NCI-H510A (cell line): ENCODE measurements around the gene PHOSPHO1.
A peak's percentile ranks its signal among the peaks of the same experiment; 100 is the strongest.
"Not testable (repeated sequence)": the region's sequence is repeated elsewhere in the genome, so short reads cannot be mapped to it uniquely, and the experiment has no call there.

ENCODE experiments used
- DNase-seq: peaks from one replicate; lab custom pipeline; 2025; lab: John Stamatoyannopoulos, UW

The PHOSPHO1 gene

DNA sequence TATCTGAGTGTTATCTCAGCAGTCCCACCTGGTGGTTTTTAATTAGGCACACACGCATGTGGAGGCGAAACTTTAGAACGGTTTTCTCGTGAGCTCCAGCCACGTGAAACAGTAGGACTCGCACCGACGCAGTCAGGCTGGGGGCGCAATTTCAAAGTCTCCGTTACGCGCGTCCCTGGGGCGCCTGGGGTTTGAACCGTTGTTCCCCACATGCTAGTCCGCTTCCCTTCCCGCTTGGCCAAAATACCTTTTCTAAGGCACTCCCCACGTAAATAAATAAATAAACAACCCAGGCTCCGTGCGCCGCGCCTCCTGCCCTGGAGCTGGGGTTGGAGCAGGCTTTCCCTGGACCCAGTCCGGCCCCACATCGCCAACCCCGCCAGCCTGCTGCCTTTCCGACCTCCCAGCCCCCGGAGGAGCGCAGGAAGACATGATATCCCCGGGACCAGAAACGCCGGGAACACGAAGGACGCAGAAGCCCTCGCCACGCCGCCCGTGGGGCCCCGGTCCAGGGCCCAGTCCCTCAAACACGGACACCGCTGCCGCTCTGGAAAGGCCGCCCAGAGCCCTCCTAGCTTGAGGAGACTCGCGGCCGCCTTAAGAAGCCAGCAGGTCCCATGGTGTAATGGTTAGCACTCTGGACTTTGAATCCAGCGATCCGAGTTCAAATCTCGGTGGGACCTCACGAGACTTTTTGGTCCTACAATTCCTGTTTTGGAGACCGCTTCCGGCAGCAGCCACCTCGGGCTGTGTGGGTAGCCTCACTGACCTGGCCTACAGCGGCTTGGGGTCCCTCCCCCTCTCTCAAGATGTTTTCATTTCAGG is 38.5 kb downstream of the PHOSPHO1 start:
- peak; percentile 87 for DNase-seq

DNA sequence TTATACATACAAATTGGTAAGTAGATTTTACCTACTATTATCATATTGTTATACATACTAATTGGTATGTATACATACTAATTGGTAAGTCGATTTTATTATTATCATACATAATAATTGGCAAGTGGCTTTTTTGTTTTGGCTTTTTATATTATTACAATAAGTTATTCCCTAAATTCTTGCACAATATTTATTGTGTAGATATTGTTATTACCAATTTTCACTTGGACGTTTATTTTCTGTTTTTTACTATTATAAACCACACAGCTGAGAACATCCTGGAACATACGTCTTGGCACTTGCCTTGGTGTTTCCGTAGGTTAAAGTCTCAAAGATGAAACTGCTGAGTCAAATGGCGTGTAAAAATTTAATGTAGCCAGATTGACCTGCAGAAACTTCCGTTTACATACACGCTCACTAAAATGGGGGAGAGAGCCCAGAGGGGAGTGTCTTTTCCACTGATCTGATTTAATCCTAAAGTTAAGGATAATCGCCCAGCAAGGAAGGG is 39.1 kb downstream of the PHOSPHO1 start:
- no peak for DNase-seq

DNA sequence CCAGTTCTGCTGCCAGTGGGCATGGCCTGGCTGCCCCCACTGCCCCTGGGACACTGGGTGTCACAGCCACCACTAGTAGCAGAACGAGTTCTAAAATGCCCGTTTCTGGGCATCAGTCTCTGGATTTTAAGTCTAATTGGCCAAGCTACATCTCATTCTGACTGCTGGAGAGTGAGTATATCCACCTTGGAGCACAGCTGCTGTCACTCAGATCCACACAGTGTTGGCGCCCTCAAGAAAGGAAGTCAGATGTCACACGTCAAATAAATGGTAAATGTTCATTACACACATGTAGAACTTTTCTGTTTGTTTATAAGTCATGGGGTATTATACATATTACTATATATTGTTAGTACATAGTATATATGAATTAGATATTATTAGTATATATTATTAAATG is 39.7 kb downstream of the PHOSPHO1 start:
- DNase-seq, result no peak

- no peak for DNase-seq
Measured at GRCh38 chr17:49187301-49187700, 43.3 kb downstream of the PHOSPHO1 start.

- not testable (repeated sequence) for DNase-seq
Measured at GRCh38 chr17:49185381-49185780, 45.2 kb downstream of the PHOSPHO1 start.

- not testable (repeated sequence) for DNase-seq
Measured at GRCh38 chr17:49184522-49184921, 46.1 kb downstream of the PHOSPHO1 start.

DNA sequence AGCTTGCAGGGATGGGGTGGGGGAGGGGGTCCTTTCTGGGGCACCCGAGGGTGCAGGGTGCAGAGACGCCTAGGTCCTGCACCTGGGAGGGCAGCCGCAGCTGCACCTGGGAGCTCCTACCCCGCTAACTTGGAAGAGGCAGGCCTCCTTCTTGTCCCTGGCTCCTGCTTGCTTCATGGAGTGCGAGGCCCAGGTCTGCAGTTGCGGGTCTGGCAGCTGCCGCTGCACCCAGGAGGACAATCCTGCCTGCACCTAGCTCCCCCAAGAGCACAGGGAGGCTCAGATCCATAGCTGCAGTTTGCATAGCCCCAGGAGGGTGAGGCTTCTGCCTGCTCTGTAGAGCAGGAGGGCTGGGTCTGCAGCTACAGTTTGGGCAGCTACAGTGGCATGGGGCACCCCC is 46.8 kb downstream of the PHOSPHO1 start:
- DNase-seq, result no peak

DNA sequence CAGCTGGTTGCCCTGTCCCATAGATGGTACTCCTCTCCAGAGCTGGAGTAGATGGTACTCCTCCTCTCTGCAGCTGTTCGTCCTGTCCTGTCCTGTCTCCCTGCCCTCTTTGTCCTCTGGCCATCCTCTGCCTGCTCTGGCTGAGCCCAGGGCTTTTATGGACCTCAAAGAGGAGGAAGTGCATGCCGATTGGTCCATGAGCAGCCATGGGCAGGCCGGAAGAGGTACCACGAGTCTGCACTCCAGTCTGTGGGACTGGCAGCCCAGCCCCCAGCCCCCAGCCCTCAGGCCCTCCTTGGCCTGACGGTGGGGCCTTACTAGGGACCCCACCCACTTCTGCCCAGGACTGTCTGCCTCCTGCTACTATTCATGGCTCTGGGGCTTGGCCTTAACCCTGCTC is 47.2 kb downstream of the PHOSPHO1 start:
- DNase-seq, result no peak

DNA sequence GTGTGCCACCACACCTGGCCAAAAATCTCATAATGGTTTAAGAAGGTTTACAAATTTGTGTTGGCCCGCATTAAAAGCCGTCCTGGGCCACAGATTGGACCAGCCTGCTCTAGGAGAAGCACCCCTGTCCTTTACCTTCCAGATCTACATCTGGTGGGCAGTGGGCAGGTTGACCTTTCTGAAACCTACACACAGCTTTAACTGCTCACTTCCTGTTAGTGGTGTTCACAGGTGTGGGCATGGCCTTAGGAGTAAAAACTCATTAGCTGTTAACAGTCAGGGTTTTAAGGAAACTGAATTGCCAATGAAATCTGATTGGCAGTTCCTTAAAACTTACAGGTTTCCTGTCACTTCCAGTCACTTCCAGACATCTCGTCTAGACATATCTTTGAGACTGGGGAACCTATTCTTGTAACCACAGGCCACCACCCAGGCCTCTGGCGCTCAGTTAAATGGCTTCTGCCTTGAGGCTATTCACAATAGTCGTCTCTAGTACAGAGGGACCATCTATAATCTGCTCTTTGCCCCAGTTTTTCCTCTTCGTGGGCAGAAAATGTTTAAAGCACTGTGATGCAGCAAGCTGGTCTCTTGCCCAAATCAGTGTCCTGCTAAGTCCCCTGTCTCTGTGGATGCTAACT is 49.5 kb downstream of the PHOSPHO1 start:
- DNase-seq, result no peak

GRCh38 chr17:49180303-49180702 is 50.3 kb downstream of the PHOSPHO1 start:
- no peak for DNase-seq

GRCh38 chr17:49175978-49176377 is 54.6 kb downstream of the PHOSPHO1 start:
- DNase-seq, result not testable (repeated sequence)
